OCI-LY3 (cell line): ENCODE results near the gene EMSY.

Experiments used
- EZH2phosphoT487 ChIP-seq: fragments of 200-600 bp; shearing (Covaris generic); IDR thresholded peaks from 2 replicates; pipeline ENCODE4 v1.6.1; 2018; ENCODE audit warnings: antibody characterized with exemption, mixed run types, low read depth
- TF ChIP-seq, protein P1 (sequence below): fragments of 200-600, 300-600 bp; sonication (generic); IDR thresholded peaks from 2 replicates; pipeline ENCODE4 v1.5.1; 2014; ENCODE audit warnings: antibody characterized with exemption, low read length, low read depth

DNA sequence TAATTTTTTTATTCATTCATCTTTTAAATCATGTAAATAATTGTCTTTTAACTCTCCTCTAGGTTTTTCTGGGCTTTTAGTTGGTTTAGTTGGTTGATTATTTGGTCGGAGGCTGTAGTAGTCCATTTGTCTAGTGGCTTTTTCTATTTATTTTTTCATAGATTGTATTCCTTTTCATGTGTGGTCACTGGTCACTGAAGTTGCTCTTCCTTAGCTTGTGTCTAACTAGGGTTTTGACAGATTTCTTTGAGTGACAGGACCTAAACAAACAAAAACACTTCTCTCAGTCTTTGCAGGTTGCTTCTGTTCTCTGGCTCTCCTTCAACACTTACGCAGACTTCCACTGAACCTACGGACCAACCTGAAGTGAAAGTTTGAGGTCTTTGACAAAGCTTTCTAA lies 112.6 kb downstream of the EMSY start:
- TF ChIP-seq, protein P1, sequence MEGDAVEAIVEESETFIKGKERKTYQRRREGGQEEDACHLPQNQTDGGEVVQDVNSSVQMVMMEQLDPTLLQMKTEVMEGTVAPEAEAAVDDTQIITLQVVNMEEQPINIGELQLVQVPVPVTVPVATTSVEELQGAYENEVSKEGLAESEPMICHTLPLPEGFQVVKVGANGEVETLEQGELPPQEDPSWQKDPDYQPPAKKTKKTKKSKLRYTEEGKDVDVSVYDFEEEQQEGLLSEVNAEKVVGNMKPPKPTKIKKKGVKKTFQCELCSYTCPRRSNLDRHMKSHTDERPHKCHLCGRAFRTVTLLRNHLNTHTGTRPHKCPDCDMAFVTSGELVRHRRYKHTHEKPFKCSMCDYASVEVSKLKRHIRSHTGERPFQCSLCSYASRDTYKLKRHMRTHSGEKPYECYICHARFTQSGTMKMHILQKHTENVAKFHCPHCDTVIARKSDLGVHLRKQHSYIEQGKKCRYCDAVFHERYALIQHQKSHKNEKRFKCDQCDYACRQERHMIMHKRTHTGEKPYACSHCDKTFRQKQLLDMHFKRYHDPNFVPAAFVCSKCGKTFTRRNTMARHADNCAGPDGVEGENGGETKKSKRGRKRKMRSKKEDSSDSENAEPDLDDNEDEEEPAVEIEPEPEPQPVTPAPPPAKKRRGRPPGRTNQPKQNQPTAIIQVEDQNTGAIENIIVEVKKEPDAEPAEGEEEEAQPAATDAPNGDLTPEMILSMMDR, result no peak
- no peak for TF ChIP-seq EZH2phosphoT487
